ENCODE data around the gene MISP.

- TF ChIP-seq ELF4 (IDR thresholded peaks at IDR 0.05), result no peak
- no peak for TF ChIP-seq ZNF384 (IDR thresholded peaks at IDR 0.05)
- TF ChIP-seq HDGF (IDR thresholded peaks at IDR 0.05; ENCODE audit: borderline replicate concordance), result no peak
- no peak for TF ChIP-seq FOXM1 (IDR thresholded peaks at IDR 0.05; ENCODE audit: borderline replicate concordance)
- TF ChIP-seq SP1 (IDR thresholded peaks at IDR 0.05), result no peak
- no peak for TF ChIP-seq L3MBTL2 (conservative IDR thresholded peaks at IDR 0.05)
- TF ChIP-seq SUZ12 (IDR thresholded peaks at IDR 0.05), result no peak
- no peak for TF ChIP-seq BHLHE40 (IDR thresholded peaks at IDR 0.05; ENCODE audit: borderline replicate concordance)
- TF ChIP-seq FOXA1 (IDR thresholded peaks at IDR 0.05), result no peak
- TF ChIP-seq PKNOX1 (IDR thresholded peaks at IDR 0.05), result no peak
- TF ChIP-seq ARNT (IDR thresholded peaks at IDR 0.05), result no peak
- TF ChIP-seq CTBP1 (IDR thresholded peaks at IDR 0.05; ENCODE audit: borderline replicate concordance), result no peak
- TF ChIP-seq TARDBP (IDR thresholded peaks at IDR 0.05), result no peak
- no peak for TF ChIP-seq FOXK2 (IDR thresholded peaks at IDR 0.05)
Measured at GRCh38 chr19:812049-812746, 61.3 kb downstream of the MISP start.

Measured in HEK293T (cell line).